B cell (primary cell): ENCODE data around the gene ZNF646. TPM values are rescaled to one million over a fixed set of nuclear protein-coding genes. Genes with fewer than 3 reads are reported as not detected.
A peak's percentile ranks its signal among the peaks of the same experiment; 100 is the strongest.

Experiments
- ATAC-seq: fragments of 200-7000 bp; cut with Tn5 transposase; one replicate; pipeline ENCODE4 v1.10.0; 2021; ENCODE audit warnings: low read depth, mild to moderate bottlenecking, moderate number of reproducible peaks, moderate library complexity
- CTCF ChIA-PET: fragments of 350-600 bp; sonication (Branson Sonifier 250); formaldehyde crosslinking; loops from one replicate; lab custom pipeline; 2021; ENCODE audit warnings: antibody characterized with exemption, inconsistent platforms; lab: Charles Lee
- POLR2A ChIA-PET: fragments of 350-600 bp; sonication (Branson Sonifier 250); formaldehyde crosslinking; loops from one replicate; lab custom pipeline; 2021; ENCODE audit warnings: antibody characterized with exemption; lab: Charles Lee
- DNase-seq: peaks from one replicate; pipeline ENCODE4 v3.0.0; 2013
- H2AFZ ChIP-seq: 2 replicates; pipeline ENCODE4 v1.6.1; 2012; ENCODE audit warnings: mild to moderate bottlenecking, low read depth, low read length; ENCODE audit not compliant: insufficient read depth, poor library complexity, severe bottlenecking
- H3K27ac ChIP-seq, 2 donors: 1 replicate in 1 of 2; 2 replicates in 1 of 2; pipeline ENCODE4 v1.5.1; 2012 to 2013; ENCODE audit warnings: low read length in 2 of 2, mild to moderate bottlenecking in 2 of 2, moderate library complexity in 1 of 2
- H3K27me3 ChIP-seq, 4 experiments: fragments of 200-600 bp in 1 of 4; sonication (generic) in 1 of 4; replicated peaks in 1 of 4; 1 replicate in 2 of 4; 2 replicates in 2 of 4; pipeline versions ENCODE4 v1.6.1 to v1.7.0; 2013 to 2016; ENCODE audit warnings: low read length in 3 of 4, mild to moderate bottlenecking in 2 of 4, mixed read lengths in 1 of 4, moderate library complexity in 1 of 4; ENCODE audit not compliant: insufficient read depth in 4 of 4, control insufficient read depth in 3 of 4; ENCODE audit errors: control extremely low read depth in 1 of 4
- H3K36me3 ChIP-seq, 2 experiments: replicated peaks in 1 of 2; 1 replicate in 1 of 2; 2 replicates in 1 of 2; pipeline versions ENCODE4 v1.6.1 to v1.7.1; 2013; ENCODE audit warnings: low read length in 1 of 2; ENCODE audit not compliant: insufficient read depth in 2 of 2, control insufficient read depth in 1 of 2; ENCODE audit errors: control extremely low read depth in 1 of 2, extremely low read depth in 1 of 2
- H3K4me1 ChIP-seq, 2 donors: fragments of 200-600 bp in 1 of 2; sonication (generic) in 1 of 2; 1 replicate in 1 of 2; 2 replicates in 1 of 2; pipeline versions ENCODE4 v1.5.1 to v1.6.1; 2013 to 2017; ENCODE audit warnings: low read length in 2 of 2; ENCODE audit not compliant: control insufficient read depth in 2 of 2, insufficient read depth in 2 of 2
- H3K4me2 ChIP-seq: replicated peaks from 2 replicates; pipeline ENCODE3; 2012; ENCODE audit warnings: mild to moderate bottlenecking, low read depth, low read length; ENCODE audit not compliant: poor library complexity, severe bottlenecking
- H3K4me3 ChIP-seq, 5 experiments: fragments of 200-600 bp in 1 of 5; sonication (generic) in 1 of 5; 1 replicate in 3 of 5; 2 replicates in 2 of 5; pipeline versions ENCODE4 v1.5.1 to v1.7.0; 2011 to 2016; ENCODE audit warnings: low read length in 4 of 5, mild to moderate bottlenecking in 4 of 5, low read depth in 2 of 5, control low read depth in 1 of 5, moderate library complexity in 1 of 5; ENCODE audit not compliant: insufficient read depth in 1 of 5; ENCODE audit errors: control extremely low read depth in 1 of 5, extremely low read depth in 1 of 5
- H3K79me2 ChIP-seq: fragments of 200-600 bp; sonication (generic); one replicate; pipeline ENCODE4 v1.6.0; 2016; ENCODE audit warnings: low read length; ENCODE audit not compliant: control insufficient read depth, insufficient read depth
- H3K9ac ChIP-seq: fragments of 200-600 bp; sonication (generic); 2 replicates; pipeline ENCODE4 v1.6.1; 2017; ENCODE audit warnings: mild to moderate bottlenecking, low read length, moderate library complexity
- H3K9me3 ChIP-seq, 3 donors: one replicate each; pipeline versions ENCODE4 v1.6.1 to v1.7.1; 2013; ENCODE audit warnings: low read length in 2 of 3; ENCODE audit not compliant: control insufficient read depth in 2 of 3, insufficient read depth in 1 of 3; ENCODE audit errors: control extremely low read depth in 1 of 3
- H4K20me1 ChIP-seq: 2 replicates; pipeline ENCODE4 v1.6.0; 2012; ENCODE audit warnings: mild to moderate bottlenecking, low read length; ENCODE audit not compliant: insufficient read depth, control insufficient read depth, poor library complexity, severe bottlenecking
- H3K27ac Mint-ChIP-seq: one replicate; pipeline ENCODE4 v1.8.0; 2021; ENCODE audit warnings: mixed read lengths
- H3K27me3 Mint-ChIP-seq: one replicate; pipeline ENCODE4 v1.8.0; 2021; ENCODE audit warnings: mixed read lengths
- H3K4me1 Mint-ChIP-seq: one replicate; pipeline ENCODE4 v1.8.0; 2021; ENCODE audit warnings: mixed read lengths
- H3K4me3 Mint-ChIP-seq: one replicate; pipeline ENCODE4 v1.8.0; 2021; ENCODE audit warnings: mixed read lengths
- H3K9me3 Mint-ChIP-seq: one replicate; pipeline ENCODE4 v1.8.0; 2022; ENCODE audit warnings: mixed read lengths; ENCODE audit not compliant: insufficient read depth
- EZH2 ChIP-seq: IDR thresholded peaks from 2 replicates; pipeline ENCODE4 v1.6.1; 2012; ENCODE audit warnings: borderline replicate concordance, low read depth, mild to moderate bottlenecking, moderate library complexity, low read length; ENCODE audit not compliant: insufficient read depth, poor library complexity, severe bottlenecking
- WGBS: methylation state at CpG from one replicate; pipeline ENCODE4 v1.1.5; 2013; ENCODE audit warnings: missing lambda C conversion rate; ENCODE audit not compliant: insufficient coverage; 5-methylcytosine and 5-hydroxymethylcytosine counted together
- intact Hi-C: fragments of 100-400 bp; cut with micrococcal nuclease; formaldehyde crosslinking; loops from one replicate; pipeline ENCODE4 v1.10.0; 2022
- polyA plus RNA-seq: library from polyadenylated mRNA; depleted of rRNA; stranded (reverse); fragments of >200 nt; gene quantifications from 2 replicates; pipeline ENCODE4 v1.2.3, GENCODE V29; 2012
- total RNA-seq, 2 donors: library from RNA; stranded (reverse); fragments of 120-200 nt in 1 of 2; gene quantifications; 1 replicate in 1 of 2; 2 replicates in 1 of 2; pipeline versions ENCODE4 v1.2.3 to v1.2.4, GENCODE V29; 2013 to 2022
- TF ChIP-seq, protein P1 (sequence below): fragments of 200-600 bp; IDR thresholded peaks from one replicate; pipeline ENCODE4 v1.8.0; 2022; ENCODE audit warnings: antibody characterized with exemption, mild to moderate bottlenecking

ZNF646 gene
- total and polyA plus RNA-seq, 2 donors (not counting 1 experiment from before 2014, with no cell fraction given): 14.7 to 45.9 TPM

DNA sequence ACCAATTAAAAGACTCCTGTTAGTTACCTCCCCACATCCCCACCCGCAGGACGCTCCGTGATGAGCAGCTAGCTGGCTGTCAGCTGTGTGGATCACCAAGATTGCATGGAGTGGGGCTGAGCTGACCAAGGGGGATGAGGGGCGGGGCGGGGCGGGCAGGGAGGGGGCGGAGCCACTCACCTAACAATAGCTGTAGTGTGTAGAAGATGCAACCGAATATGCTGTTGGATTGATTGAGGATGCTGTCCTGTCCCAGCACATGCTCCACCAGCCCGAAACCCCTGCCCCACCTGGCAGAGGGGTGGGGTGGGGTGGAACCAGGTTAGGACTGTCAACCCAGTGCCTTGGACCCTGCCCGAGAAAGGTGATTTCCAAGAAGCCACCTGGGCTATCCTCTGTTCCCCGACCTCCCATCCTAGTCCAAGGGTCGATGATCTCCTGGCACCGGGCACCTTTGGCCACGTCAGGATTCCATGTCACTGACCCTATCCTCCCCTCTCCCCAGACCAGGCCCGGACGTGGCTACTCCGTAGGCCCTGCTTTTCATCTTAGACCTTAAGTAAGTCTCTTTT is 19.0 kb downstream of the ZNF646 start:
- ChIA-PET CTCF (interaction anchor here (1.3 kb wide), 1 partner anchor 19 kb away, joined by 4 read pairs; the partner anchor contains the start of genes ZNF646 and ZNF668), POLR2A (interaction anchor here (1.7 to 1.8 kb wide), 2 partner anchors 19 to 49 kb away, joined by 5 to 6 read pairs; partner anchors contain the start of genes ZNF646 and ZNF668)
- intact Hi-C loops: no loop called here
- 88% methylated on average over 5 of the region's 17 CpGs for WGBS
- Histone ChIP-seq H3K36me3 (peaks cover 0 to 5% of the 10 kb centered on the region in 2 experiments), H3K4me3 (no peak overlapping the region), H3K27ac (no peak overlapping the region), H3K4me2 (peak overlapping the region; percentile 85), H3K79me2 (peaks cover 18% of the 10 kb centered on the region), H3K4me1 (peaks cover 14 to 31% of the 10 kb centered on the region in 2 donors), H4K20me1 (no peaks in the 10 kb centered on the region), H3K9ac (no peak overlapping the region), H2AFZ (no peak overlapping the region), H3K9me3 (no peaks in the 10 kb centered on the region), H3K27me3 (no peaks in the 10 kb centered on the region)
- ATAC-seq (no peak), DNase-seq (no peak)
- Mint-ChIP-seq H3K27me3 (no peaks in the 10 kb centered on the region), H3K9me3 (no peaks in the 10 kb centered on the region), H3K4me3 (peak overlapping the region; percentile 62), H3K4me1 (peaks cover 29% of the 10 kb centered on the region), H3K27ac (peak overlapping the region; percentile 20)
- TF ChIP-seq, protein P1, sequence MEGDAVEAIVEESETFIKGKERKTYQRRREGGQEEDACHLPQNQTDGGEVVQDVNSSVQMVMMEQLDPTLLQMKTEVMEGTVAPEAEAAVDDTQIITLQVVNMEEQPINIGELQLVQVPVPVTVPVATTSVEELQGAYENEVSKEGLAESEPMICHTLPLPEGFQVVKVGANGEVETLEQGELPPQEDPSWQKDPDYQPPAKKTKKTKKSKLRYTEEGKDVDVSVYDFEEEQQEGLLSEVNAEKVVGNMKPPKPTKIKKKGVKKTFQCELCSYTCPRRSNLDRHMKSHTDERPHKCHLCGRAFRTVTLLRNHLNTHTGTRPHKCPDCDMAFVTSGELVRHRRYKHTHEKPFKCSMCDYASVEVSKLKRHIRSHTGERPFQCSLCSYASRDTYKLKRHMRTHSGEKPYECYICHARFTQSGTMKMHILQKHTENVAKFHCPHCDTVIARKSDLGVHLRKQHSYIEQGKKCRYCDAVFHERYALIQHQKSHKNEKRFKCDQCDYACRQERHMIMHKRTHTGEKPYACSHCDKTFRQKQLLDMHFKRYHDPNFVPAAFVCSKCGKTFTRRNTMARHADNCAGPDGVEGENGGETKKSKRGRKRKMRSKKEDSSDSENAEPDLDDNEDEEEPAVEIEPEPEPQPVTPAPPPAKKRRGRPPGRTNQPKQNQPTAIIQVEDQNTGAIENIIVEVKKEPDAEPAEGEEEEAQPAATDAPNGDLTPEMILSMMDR: no peak
- no peak for TF ChIP-seq EZH2

DNA sequence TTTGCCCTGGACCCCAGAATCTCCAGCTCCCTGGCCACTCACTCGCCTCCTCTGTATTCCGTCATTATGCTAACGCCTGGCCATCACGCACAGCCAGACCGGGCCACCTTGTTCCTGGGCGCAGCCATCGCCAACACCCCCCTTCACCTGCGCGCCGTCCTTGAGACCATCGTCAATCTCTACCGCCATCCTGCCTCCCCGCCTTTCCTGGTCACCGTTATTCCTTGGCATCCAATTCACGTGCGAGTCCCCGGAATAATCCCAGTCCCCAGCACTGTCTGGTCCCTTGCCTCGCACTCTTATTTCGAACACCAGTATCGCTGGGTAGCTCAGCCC is 19.8 kb downstream of the ZNF646 start:
- Mint-ChIP-seq H3K27ac (peak overlapping the region; percentile 96), H3K4me1 (peaks cover 29% of the 10 kb centered on the region), H3K27me3 (no peaks in the 10 kb centered on the region), H3K9me3 (no peaks in the 10 kb centered on the region), H3K4me3 (peak overlapping the region; percentile 98)
- H3K36me3 ChIP-seq: peaks cover 0 to 5% of the 10 kb centered on the region in 2 experiments
- DNase-seq (no peak), ATAC-seq (no peak)
- H3K4me3 ChIP-seq: peak overlapping the region; percentile 50 to 99 (median 73)
- H3K9me3 ChIP-seq: no peaks in the 10 kb centered on the region
- peak overlapping the region; percentile 85 for H3K4me2 ChIP-seq
- H2AFZ ChIP-seq: peak overlapping the region; percentile 95
- TF ChIP-seq, protein P1: no peak
- no peak for TF ChIP-seq EZH2
- H4K20me1 ChIP-seq: no peaks in the 10 kb centered on the region
- WGBS: 1% methylated on average over 20 of the region's 20 CpGs
- H3K9ac ChIP-seq: peak overlapping the region; percentile 87
- H3K79me2 ChIP-seq: peaks cover 10% of the 10 kb centered on the region
- H3K4me1 ChIP-seq: peaks cover 14 to 31% of the 10 kb centered on the region in 2 donors
- intact Hi-C loops: loop anchor here (1.0 to 2.0 kb wide), 7 partner anchors 15 to 109 kb away; partner anchors contain the start of genes BCKDK, HSD3B7, KAT8 and STX4
- H3K27me3 ChIP-seq: no peaks in the 10 kb centered on the region
- peak overlapping the region; percentile 81 to 85 for H3K27ac ChIP-seq
- CTCF ChIA-PET: interaction anchor here (2.4 kb wide), 1 partner anchor 48 kb away, joined by 11 read pairs; no protein-coding TSS in a partner anchor
- POLR2A ChIA-PET: interaction anchor here (0.6 to 1.8 kb wide), 4 partner anchors 9 to 192 kb away, joined by 3 to 6 read pairs (median 4); partner anchors contain the start of genes ZNF646 and ZNF668
